ENCODE data around the gene OR1J2. TPM values are rescaled to one million over a fixed set of nuclear protein-coding genes. Genes with fewer than 3 reads are reported as not detected.
"Not testable (repeated sequence)": the region's sequence is repeated elsewhere in the genome, so short reads cannot be mapped to it uniquely, and the experiment has no call there.

Gene OR1J2
- total RNA-seq, 2 experiments from 2014 or later: not detected

DNA sequence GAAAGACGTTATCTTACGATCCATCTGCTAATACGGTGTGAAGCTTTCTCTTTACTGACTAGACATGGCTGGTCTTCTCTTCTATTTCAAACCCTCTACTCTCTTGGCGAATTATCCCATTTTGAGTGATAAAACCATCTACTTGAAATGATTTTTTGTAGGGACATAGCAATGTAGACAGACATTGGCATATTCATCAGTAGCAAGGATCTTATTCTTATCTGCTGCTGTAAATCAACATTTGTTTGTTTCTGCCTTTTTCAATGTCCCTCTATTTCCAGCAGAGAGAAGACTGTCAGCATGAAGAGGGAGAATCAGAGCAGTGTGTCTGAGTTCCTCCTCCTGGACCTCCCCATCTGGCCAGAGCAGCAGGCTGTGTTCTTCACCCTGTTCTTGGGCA is 8.2 kb downstream of the OR1J2 start, which contains the start of gene OR1J4:
OR1J4 (plus strand) TSS at position 301 of the 400 bp plus-strand sequence; CDS start at position 301, 0 bp downstream.
- H3K4me3 Mint-ChIP-seq: no peak within 1 kb of the TSS
- no peak for DNase-seq
- no peak within 1 kb of the TSS for H3K27ac Mint-ChIP-seq
- no peak for ATAC-seq
- no peaks in the 10 kb centered on the region for H3K4me1 Mint-ChIP-seq
- no peaks in the 10 kb centered on the region for H3K36me3 Mint-ChIP-seq
- peaks cover 6% of the 10 kb centered on the region for H3K27me3 Mint-ChIP-seq
- no peaks in the 10 kb centered on the region for H3K9me3 Mint-ChIP-seq (ENCODE audit: low read depth)
- CTCF ChIA-PET: no interaction called here

DNA sequence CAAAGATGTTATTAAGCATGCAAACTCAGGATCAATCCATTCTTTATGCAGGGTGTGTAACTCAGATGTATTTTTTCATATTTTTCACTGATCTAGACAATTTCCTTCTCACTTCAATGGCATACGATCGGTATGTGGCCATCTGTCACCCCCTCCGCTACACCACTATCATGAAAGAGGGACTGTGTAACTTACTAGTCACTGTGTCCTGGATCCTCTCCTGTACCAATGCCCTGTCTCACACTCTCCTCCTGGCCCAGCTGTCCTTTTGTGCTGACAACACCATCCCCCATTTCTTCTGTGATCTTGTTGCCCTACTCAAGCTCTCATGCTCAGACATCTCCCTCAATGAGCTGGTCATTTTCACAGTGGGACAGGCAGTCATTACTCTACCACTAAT is 8.8 kb downstream of the OR1J2 start:
- peaks cover 4% of the 10 kb centered on the region for H3K27me3 Mint-ChIP-seq
- DNase-seq (no peak), ATAC-seq (no peak)
- no peak overlapping the region for H3K4me3 Mint-ChIP-seq
- no peaks in the 10 kb centered on the region for H3K36me3 Mint-ChIP-seq
- CTCF ChIA-PET: no interaction called here
- H3K27ac Mint-ChIP-seq: no peak overlapping the region
- H3K9me3 Mint-ChIP-seq (ENCODE audit: low read depth): no peaks in the 10 kb centered on the region
- H3K4me1 Mint-ChIP-seq: no peaks in the 10 kb centered on the region

DNA sequence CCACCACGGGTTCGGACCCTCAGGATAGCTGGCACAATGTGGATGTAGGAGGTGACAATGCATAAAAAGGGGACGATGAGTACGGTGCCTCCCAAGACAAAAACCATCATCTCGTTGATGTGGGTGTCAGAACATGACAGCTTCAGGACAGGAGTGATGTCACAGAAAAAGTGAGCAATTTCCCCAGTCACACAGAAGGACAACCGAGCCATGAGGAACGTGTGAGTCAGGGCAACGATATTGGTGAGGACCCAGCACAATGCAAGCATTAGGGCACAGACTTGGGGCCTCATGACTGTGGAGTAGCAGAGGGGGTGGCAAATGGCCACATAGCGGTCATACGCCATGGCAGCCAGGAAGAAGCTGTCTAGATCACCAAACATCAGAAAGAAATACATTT is 16.0 kb downstream of the OR1J2 start:
- Mint-ChIP-seq H3K36me3 (no peaks in the 10 kb centered on the region), H3K27ac (no peak overlapping the region), H3K27me3 (peaks cover 2% of the 10 kb centered on the region), H3K4me3 (no peak overlapping the region), H3K9me3 (ENCODE audit: low read depth) (no peaks in the 10 kb centered on the region), H3K4me1 (no peaks in the 10 kb centered on the region)
- no peak for ATAC-seq
- CTCF ChIA-PET: no interaction called here
- no peak for DNase-seq

- CTCF ChIA-PET: no interaction called here
- no peaks in the 10 kb centered on the region for H3K36me3 Mint-ChIP-seq
- H3K9me3 Mint-ChIP-seq (ENCODE audit: low read depth): no peaks in the 10 kb centered on the region
These were observed 16.6 kb downstream of the OR1J2 start, which contains the start of gene OR1N1 for GRCh38 chr9:122527193-122527592. Gene OR1N1, minus strand, starts transcription at chr9:122527293. Its CDS starts 0 bp downstream, at chr9:122527293.

GRCh38 chr9:122531157-122531556 is 20.6 kb downstream of the OR1J2 start:
- not testable (repeated sequence) for H3K4me3 Mint-ChIP-seq; H3K4me1 Mint-ChIP-seq; DNase-seq; H3K36me3 Mint-ChIP-seq; H3K27me3 Mint-ChIP-seq; ATAC-seq; H3K9me3 Mint-ChIP-seq (ENCODE audit: low read depth); H3K27ac Mint-ChIP-seq
- CTCF ChIA-PET: interaction anchor here (0.8 kb wide), 1 partner anchor 32 kb away, joined by 3 read pairs; no protein-coding TSS in a partner anchor

More at GRCh38 chr9:122527193-122527592, 16.6 kb downstream of the OR1J2 start, which contains the start of gene OR1N1:
- no peaks in the 10 kb centered on the region for H3K4me1 Mint-ChIP-seq
- H3K27me3 Mint-ChIP-seq: peaks cover 2% of the 10 kb centered on the region
- no peak within 1 kb of the TSS for H3K4me3 Mint-ChIP-seq
- DNase-seq (no peak), ATAC-seq (no peak)
- no peak within 1 kb of the TSS for H3K27ac Mint-ChIP-seq

DNA sequence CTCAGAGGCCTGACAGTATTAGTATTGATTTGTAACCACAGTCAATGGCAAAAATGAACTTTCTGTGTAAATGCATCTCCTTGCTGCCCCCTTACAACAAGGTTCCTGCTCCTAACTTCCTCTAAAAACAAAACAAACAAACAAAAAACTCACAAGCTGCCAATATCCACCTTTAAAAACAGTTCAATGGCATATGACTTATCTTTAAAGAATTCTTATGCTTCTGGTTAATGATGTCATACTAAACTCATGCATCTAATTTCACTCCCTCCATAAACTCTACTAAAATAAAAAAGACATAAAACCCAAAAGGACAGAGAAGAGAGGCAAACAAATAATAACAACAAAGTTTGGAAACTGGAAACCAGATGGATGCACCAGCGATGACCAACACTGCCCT is 25.5 kb downstream of the OR1J2 start:
- no peak overlapping the region for H3K4me3 Mint-ChIP-seq
- no peaks in the 10 kb centered on the region for H3K36me3 Mint-ChIP-seq
- H3K4me1 Mint-ChIP-seq: no peaks in the 10 kb centered on the region
- DNase-seq (no peak), ATAC-seq (no peak)
- H3K9me3 Mint-ChIP-seq (ENCODE audit: low read depth): peaks cover 2% of the 10 kb centered on the region
- no peak overlapping the region for H3K27ac Mint-ChIP-seq
- H3K27me3 Mint-ChIP-seq: no peaks in the 10 kb centered on the region
- CTCF ChIA-PET: no interaction called here

GRCh38 chr9:122537066-122537465 is 26.5 kb downstream of the OR1J2 start:
- H3K36me3 Mint-ChIP-seq; DNase-seq; H3K4me1 Mint-ChIP-seq; ATAC-seq; CTCF ChIA-PET; H3K27ac Mint-ChIP-seq; H3K9me3 Mint-ChIP-seq (ENCODE audit: low read depth); H3K27me3 Mint-ChIP-seq; H3K4me3 Mint-ChIP-seq: not testable (repeated sequence)

GRCh38 chr9:122538757-122539156 is 28.2 kb downstream of the OR1J2 start:
- H3K4me1 Mint-ChIP-seq: no peaks in the 10 kb centered on the region
- DNase-seq (no peak), ATAC-seq (no peak)
- no peak overlapping the region for H3K27ac Mint-ChIP-seq
- H3K4me3 Mint-ChIP-seq: no peak overlapping the region
- CTCF ChIA-PET: no interaction called here
- H3K36me3 Mint-ChIP-seq: no peaks in the 10 kb centered on the region
- peaks cover 2% of the 10 kb centered on the region for H3K9me3 Mint-ChIP-seq (ENCODE audit: low read depth)
- no peaks in the 10 kb centered on the region for H3K27me3 Mint-ChIP-seq

DNA sequence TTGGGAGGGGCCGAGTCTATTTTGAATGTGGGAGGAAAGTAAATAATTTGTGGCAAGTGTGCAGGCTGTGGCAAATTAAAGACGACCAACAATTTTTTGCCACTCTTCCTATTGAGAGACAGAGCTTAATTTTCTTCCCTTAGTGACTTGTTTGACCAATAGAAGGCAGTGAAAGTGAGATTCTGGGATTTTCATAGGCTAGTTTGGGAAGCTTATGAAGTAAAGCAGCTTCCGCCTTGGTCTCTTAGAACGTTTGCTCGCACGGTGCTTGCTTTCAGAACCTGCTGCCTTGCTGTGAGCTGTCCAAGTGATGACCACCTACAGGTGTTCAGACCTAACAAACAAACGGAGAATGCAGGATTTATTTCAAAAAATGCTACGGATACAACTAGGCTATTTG is 35.6 kb downstream of the OR1J2 start:
- peaks cover 11% of the 10 kb centered on the region for H3K27me3 Mint-ChIP-seq
- H3K36me3 Mint-ChIP-seq: no peaks in the 10 kb centered on the region
- ATAC-seq: no peak
- H3K4me3 Mint-ChIP-seq: no peak overlapping the region
- no peak overlapping the region for H3K27ac Mint-ChIP-seq
- H3K4me1 Mint-ChIP-seq: no peaks in the 10 kb centered on the region
- DNase-seq: no peak
- no peaks in the 10 kb centered on the region for H3K9me3 Mint-ChIP-seq (ENCODE audit: low read depth)
- CTCF ChIA-PET: no interaction called here

DNA sequence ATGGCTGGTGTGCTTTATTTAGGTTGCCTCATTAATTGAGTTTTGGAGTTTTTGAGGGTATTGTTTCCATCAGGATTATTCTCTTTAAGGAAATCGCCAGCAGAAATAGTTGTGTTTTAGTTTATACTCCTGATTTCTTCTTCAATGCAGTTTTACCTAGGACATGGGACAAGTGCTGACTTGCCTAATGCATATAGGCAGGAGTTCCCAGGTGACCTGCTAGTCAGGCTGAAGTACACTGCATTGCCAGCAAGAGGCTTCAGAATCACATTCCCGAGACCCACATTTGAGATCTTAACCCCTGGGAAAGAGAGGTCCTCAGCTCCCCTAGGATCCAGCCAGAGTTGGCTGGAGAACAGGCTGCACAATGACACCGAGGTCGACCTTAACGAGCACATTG is 40.8 kb downstream of the OR1J2 start:
- no peak for ATAC-seq

GRCh38 chr9:122552812-122553211 is 42.2 kb downstream of the OR1J2 start, which contains the start of gene OR1N2:
Gene OR1N2, plus strand, starts transcription at chr9:122553112. Its CDS starts 100 bp downstream, at chr9:122553212.
- no peak within 1 kb of the TSS for H3K4me3 Mint-ChIP-seq
- H3K4me1 Mint-ChIP-seq: no peaks in the 10 kb centered on the region
- DNase-seq (no peak), ATAC-seq (no peak)
- CTCF ChIA-PET: no interaction called here
- H3K36me3 Mint-ChIP-seq: no peaks in the 10 kb centered on the region
- H3K27ac Mint-ChIP-seq: no peak within 1 kb of the TSS
- no peaks in the 10 kb centered on the region for H3K9me3 Mint-ChIP-seq (ENCODE audit: low read depth)
- H3K27me3 Mint-ChIP-seq: peaks cover 23% of the 10 kb centered on the region

More for the DNA sequence above, 40.8 kb downstream of the OR1J2 start:
- CTCF ChIA-PET: no interaction called here
- H3K27ac Mint-ChIP-seq: no peak overlapping the region
- H3K9me3 Mint-ChIP-seq (ENCODE audit: low read depth): no peaks in the 10 kb centered on the region
- no peak for DNase-seq
- peaks cover 24% of the 10 kb centered on the region for H3K27me3 Mint-ChIP-seq
- H3K36me3 Mint-ChIP-seq: no peaks in the 10 kb centered on the region
- H3K4me1 Mint-ChIP-seq: no peaks in the 10 kb centered on the region
- no peak overlapping the region for H3K4me3 Mint-ChIP-seq

Other genes with a start within 250 kb of the OR1J2 start
- gene RBM18, start 246.0 kb upstream of the OR1J2 start, total RNA-seq: 10 to 100 TPM; 23.8 to 24.4 TPM
- gene MRRF, start 245.9 kb upstream of the OR1J2 start, total RNA-seq: 10 to 100 TPM; 27.9 to 39.5 TPM
- 1 to 10 TPM in 1 of 2 experiments, under 1 TPM in 1; 0.35 to 1.0 TPM for gene PTGS1, start 139.8 kb upstream of the OR1J2 start, total RNA-seq
- gene OR1J1, start 32.9 kb upstream of the OR1J2 start, total RNA-seq: not detected
- not detected for gene OR1J4, start 8.3 kb downstream of the OR1J2 start, total RNA-seq
- gene OR1N1, start 16.5 kb downstream of the OR1J2 start, total RNA-seq: not detected
- gene OR1N2, start 42.3 kb downstream of the OR1J2 start, total RNA-seq: not detected
- gene OR1L8, start 72.6 kb downstream of the OR1J2 start, total RNA-seq: not detected
- under 1 TPM in 1 of 2 experiments, not detected in 1; 0.40 TPM for gene OR1Q1, start 103.9 kb downstream of the OR1J2 start, total RNA-seq
- gene OR1B1, start 146.8 kb downstream of the OR1J2 start, total RNA-seq: under 1 TPM in 1 of 2 experiments, not detected in 1; 0.41 TPM
- gene OR1L1, start 150.9 kb downstream of the OR1J2 start, total RNA-seq: not detected
- gene OR1L3, start 164.3 kb downstream of the OR1J2 start, total RNA-seq: not detected
- gene OR1L4, start 213.2 kb downstream of the OR1J2 start, total RNA-seq: not detected
- gene OR1L6, start 231.5 kb downstream of the OR1J2 start, total RNA-seq: not detected